Neural cell (in vitro differentiated cells): ENCODE results near the gene IGF2BP3. TPM values are rescaled to one million over a fixed set of nuclear protein-coding genes. Genes with fewer than 3 reads are reported as not detected.

Experiments used
- H2AFZ ChIP-seq: fragments of 200-600, 300-800 bp; sonication (generic), shearing (Covaris generic); 2 replicates; pipeline ENCODE4 v1.6.0; 2014; ENCODE audit warnings: low read depth, mild to moderate bottlenecking, antibody characterized with exemption, low read length, moderate library complexity
- H3F3A ChIP-seq: fragments of 200-600 bp; shearing (Covaris generic); 2 replicates; pipeline ENCODE4 v1.6.1; 2016; ENCODE audit warnings: mild to moderate bottlenecking, moderate library complexity, mixed read lengths, antibody characterized with exemption, low read length; ENCODE audit not compliant: insufficient read depth, poor library complexity, severe bottlenecking
- H3K27ac ChIP-seq: fragments of 200-600, 300-800 bp; sonication (generic), shearing (Covaris generic); 2 replicates; pipeline ENCODE4 v1.5.1; 2014; ENCODE audit warnings: mild to moderate bottlenecking, low read length, moderate library complexity
- H3K27me3 ChIP-seq: fragments of 300-800, 200-600 bp; sonication (generic), shearing (Covaris generic); 2 replicates; pipeline ENCODE4 v1.6.0; 2014; ENCODE audit warnings: mild to moderate bottlenecking, low read depth, low read length, moderate library complexity; ENCODE audit not compliant: insufficient read depth
- H3K36me3 ChIP-seq: fragments of 300-800, 200-600 bp; sonication (generic), shearing (Covaris generic); 2 replicates; pipeline ENCODE4 v1.5.1; 2014; ENCODE audit warnings: mild to moderate bottlenecking, antibody characterized with exemption, low read length, moderate library complexity; ENCODE audit not compliant: insufficient read depth
- H3K4me2 ChIP-seq: fragments of 300-800, 200-600 bp; sonication (generic), shearing (Covaris generic); 2 replicates; pipeline ENCODE4 v1.6.0; 2014; ENCODE audit warnings: mild to moderate bottlenecking, low read length
- H3K4me3 ChIP-seq: fragments of 300-800, 200-600 bp; sonication (generic), shearing (Covaris generic); 2 replicates; pipeline ENCODE4 v1.5.1; 2014; ENCODE audit warnings: mild to moderate bottlenecking, low read length, moderate library complexity
- H3K79me2 ChIP-seq: fragments of 200-600 bp; shearing (Covaris generic); replicated peaks from 2 replicates; pipeline ENCODE4 v1.6.0; 2014; ENCODE audit warnings: mild to moderate bottlenecking, low read length, moderate library complexity; ENCODE audit not compliant: insufficient read depth
- H3K9ac ChIP-seq: fragments of 300-800, 200-600 bp; sonication (generic), shearing (Covaris generic); 2 replicates; pipeline ENCODE4 v1.6.1; 2016; ENCODE audit warnings: mild to moderate bottlenecking, low read length, mixed read lengths
- H3K9me2 ChIP-seq: fragments of 200-600 bp; shearing (Covaris generic); 2 replicates; pipeline ENCODE4 v1.6.1; 2016; ENCODE audit warnings: mild to moderate bottlenecking, low read length, mixed read lengths; ENCODE audit not compliant: insufficient read depth
- H3K9me3 ChIP-seq: fragments of 200-600, 300-800 bp; sonication (generic), shearing (Covaris generic); 2 replicates; pipeline ENCODE4 v1.6.1; 2016; ENCODE audit warnings: mild to moderate bottlenecking, mixed run types, low read length, moderate library complexity, mixed read lengths
- H4K20me1 ChIP-seq: fragments of 200-600 bp; shearing (Covaris generic); 2 replicates; pipeline ENCODE4 v1.6.1; 2016; ENCODE audit warnings: mild to moderate bottlenecking, mixed run types; ENCODE audit not compliant: insufficient read depth
- CTCF ChIP-seq: fragments of 450-650 bp; IDR thresholded peaks from 2 replicates; pipeline ENCODE4 v1.5.1; 2014; ENCODE audit warnings: antibody characterized with exemption, mild to moderate bottlenecking, moderate library complexity; ENCODE audit not compliant: poor library complexity, severe bottlenecking
- EP300 ChIP-seq: fragments of 450-650 bp; conservative IDR thresholded peaks from 2 replicates; pipeline ENCODE4 v1.6.1; 2014; ENCODE audit warnings: antibody characterized with exemption, mild to moderate bottlenecking, moderate library complexity; ENCODE audit not compliant: poor library complexity, severe bottlenecking
- EZH2 ChIP-seq: fragments of 200-600, 300-800 bp; shearing (Covaris generic), sonication (generic); IDR thresholded peaks from 2 replicates; pipeline ENCODE4 v1.6.1; 2014; ENCODE audit warnings: antibody characterized with exemption, low read length, borderline replicate concordance, mild to moderate bottlenecking; ENCODE audit not compliant: insufficient read depth, poor library complexity, severe bottlenecking
- MXI1 ChIP-seq: fragments of 450-650 bp; conservative IDR thresholded peaks from 2 replicates; pipeline ENCODE4 v1.6.1; 2014; ENCODE audit warnings: antibody characterized with exemption, mild to moderate bottlenecking; ENCODE audit not compliant: poor library complexity, severe bottlenecking
- POLR2AphosphoS5 ChIP-seq: IDR thresholded peaks from 2 replicates; pipeline ENCODE4 v1.6.1; 2012
- RAD21 ChIP-seq: fragments of 450-650 bp; conservative IDR thresholded peaks from 2 replicates; pipeline ENCODE4 v1.6.1; 2014; ENCODE audit warnings: antibody characterized with exemption, mild to moderate bottlenecking, moderate library complexity
- SMC3 ChIP-seq: fragments of 450-650 bp; conservative IDR thresholded peaks from 2 replicates; pipeline ENCODE4 v1.6.1; 2014; ENCODE audit warnings: antibody characterized with exemption, mild to moderate bottlenecking, moderate library complexity; ENCODE audit not compliant: poor library complexity
- TAF1 ChIP-seq: IDR thresholded peaks from 2 replicates; pipeline ENCODE4 v1.6.1; 2012; ENCODE audit warnings: low read depth
- polyA plus RNA-seq: library from polyadenylated mRNA; depleted of rRNA; stranded (reverse); fragments of >200 nt; gene quantifications from 2 replicates; pipeline ENCODE4 v1.2.3, GENCODE V29; 2014
- TF ChIP-seq, protein P1 (sequence below): IDR thresholded peaks from 2 replicates; pipeline ENCODE4 v1.6.1; 2012; ENCODE audit warnings: borderline replicate concordance

IGF2BP3 gene
- polyA plus RNA-seq, 1 donor from 2014 or later, result 29.6 TPM

- H3K79me2 ChIP-seq, result peaks cover 63% of the 10 kb centered on the region
- H3K4me2 ChIP-seq, result no peak overlapping the region
- peaks cover 7% of the 10 kb centered on the region for H3F3A ChIP-seq
- no peak overlapping the region for H3K9ac ChIP-seq
- H3K27ac ChIP-seq, result no peak overlapping the region
- no peaks in the 10 kb centered on the region for H4K20me1 ChIP-seq
- no peak overlapping the region for H3K4me3 ChIP-seq
- no peaks in the 10 kb centered on the region for H3K36me3 ChIP-seq
- TF ChIP-seq TAF1, result no peak
- no peaks in the 10 kb centered on the region for H3K27me3 ChIP-seq
- no peaks in the 10 kb centered on the region for H3K9me2 ChIP-seq
- H2AFZ ChIP-seq, result no peak overlapping the region
- no peaks in the 10 kb centered on the region for H3K9me3 ChIP-seq
These were observed 6.2 kb upstream of the IGF2BP3 start for GRCh38 chr7:23476286-23477156.

GRCh38 chr7:23475576-23475839 is 5.2 kb upstream of the IGF2BP3 start:
- no peak overlapping the region for H3K4me2 ChIP-seq
- H2AFZ ChIP-seq, result no peak overlapping the region
- peaks cover 63% of the 10 kb centered on the region for H3K79me2 ChIP-seq

DNA sequence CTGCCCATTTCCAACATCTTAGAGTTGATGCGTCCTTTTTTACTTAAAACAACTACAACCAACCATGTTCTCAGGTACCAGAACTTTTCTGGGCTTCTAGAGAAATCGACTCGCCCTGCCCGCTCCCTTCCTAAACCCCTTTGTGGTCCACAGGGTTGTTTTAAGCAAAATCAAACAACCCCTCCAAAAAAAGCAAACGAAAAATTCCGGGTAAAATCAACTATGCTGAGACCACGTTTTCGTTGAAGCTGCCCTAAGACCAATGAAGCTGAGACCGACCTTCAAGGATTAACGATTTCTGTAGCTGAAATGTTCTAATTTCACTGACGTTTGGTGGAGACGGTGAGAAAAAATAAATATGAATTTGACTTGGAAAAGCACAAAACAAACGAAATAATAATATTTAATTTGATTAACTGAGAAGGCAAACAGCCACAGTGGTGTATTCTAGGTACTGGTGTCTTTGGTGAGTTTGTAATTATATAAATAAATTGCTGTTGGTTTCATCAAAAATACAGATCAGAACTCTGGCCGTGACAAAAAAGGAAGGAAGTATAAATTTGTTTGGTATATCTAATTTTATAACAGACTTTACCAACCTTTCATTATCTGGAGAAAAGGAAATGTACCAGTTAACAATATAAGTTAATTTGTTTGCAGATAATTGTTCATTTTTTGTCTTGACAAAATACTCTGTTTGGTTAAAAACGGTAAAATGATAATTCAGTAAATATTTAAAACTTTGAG is 4.7 kb upstream of the IGF2BP3 start:
- Histone ChIP-seq H3K4me2 (peak overlapping the region; percentile 90), H3K4me3 (peak overlapping the region; percentile 85), H3K27me3 (no peaks in the 10 kb centered on the region), H3K36me3 (no peaks in the 10 kb centered on the region), H3K9me2 (no peaks in the 10 kb centered on the region), H3F3A (peaks cover 16% of the 10 kb centered on the region), H3K9ac (no peak overlapping the region), H3K79me2 (peaks cover 65% of the 10 kb centered on the region), H4K20me1 (no peaks in the 10 kb centered on the region), H3K9me3 (no peaks in the 10 kb centered on the region), H2AFZ (peak overlapping the region; percentile 40), H3K27ac (no peak overlapping the region)
- no peak for TF ChIP-seq CTCF
- TF ChIP-seq MXI1, result no peak
- TF ChIP-seq EP300, result no peak
- TF ChIP-seq EZH2, result no peak
- TF ChIP-seq RAD21, result no peak
- TF ChIP-seq, protein P1, sequence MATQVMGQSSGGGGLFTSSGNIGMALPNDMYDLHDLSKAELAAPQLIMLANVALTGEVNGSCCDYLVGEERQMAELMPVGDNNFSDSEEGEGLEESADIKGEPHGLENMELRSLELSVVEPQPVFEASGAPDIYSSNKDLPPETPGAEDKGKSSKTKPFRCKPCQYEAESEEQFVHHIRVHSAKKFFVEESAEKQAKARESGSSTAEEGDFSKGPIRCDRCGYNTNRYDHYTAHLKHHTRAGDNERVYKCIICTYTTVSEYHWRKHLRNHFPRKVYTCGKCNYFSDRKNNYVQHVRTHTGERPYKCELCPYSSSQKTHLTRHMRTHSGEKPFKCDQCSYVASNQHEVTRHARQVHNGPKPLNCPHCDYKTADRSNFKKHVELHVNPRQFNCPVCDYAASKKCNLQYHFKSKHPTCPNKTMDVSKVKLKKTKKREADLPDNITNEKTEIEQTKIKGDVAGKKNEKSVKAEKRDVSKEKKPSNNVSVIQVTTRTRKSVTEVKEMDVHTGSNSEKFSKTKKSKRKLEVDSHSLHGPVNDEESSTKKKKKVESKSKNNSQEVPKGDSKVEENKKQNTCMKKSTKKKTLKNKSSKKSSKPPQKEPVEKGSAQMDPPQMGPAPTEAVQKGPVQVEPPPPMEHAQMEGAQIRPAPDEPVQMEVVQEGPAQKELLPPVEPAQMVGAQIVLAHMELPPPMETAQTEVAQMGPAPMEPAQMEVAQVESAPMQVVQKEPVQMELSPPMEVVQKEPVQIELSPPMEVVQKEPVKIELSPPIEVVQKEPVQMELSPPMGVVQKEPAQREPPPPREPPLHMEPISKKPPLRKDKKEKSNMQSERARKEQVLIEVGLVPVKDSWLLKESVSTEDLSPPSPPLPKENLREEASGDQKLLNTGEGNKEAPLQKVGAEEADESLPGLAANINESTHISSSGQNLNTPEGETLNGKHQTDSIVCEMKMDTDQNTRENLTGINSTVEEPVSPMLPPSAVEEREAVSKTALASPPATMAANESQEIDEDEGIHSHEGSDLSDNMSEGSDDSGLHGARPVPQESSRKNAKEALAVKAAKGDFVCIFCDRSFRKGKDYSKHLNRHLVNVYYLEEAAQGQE, result no peak
- TF ChIP-seq SMC3, result no peak
- no peak for TF ChIP-seq TAF1
- no peak for TF ChIP-seq POLR2AphosphoS5

More at GRCh38 chr7:23475576-23475839, 5.2 kb upstream of the IGF2BP3 start:
- TF ChIP-seq SMC3 (no peak), EP300 (no peak), RAD21 (no peak)
- H3K36me3 ChIP-seq, result no peaks in the 10 kb centered on the region
- H3K9ac ChIP-seq, result no peak overlapping the region
- H3K27ac ChIP-seq, result no peak overlapping the region
- no peaks in the 10 kb centered on the region for H4K20me1 ChIP-seq
- no peaks in the 10 kb centered on the region for H3K9me3 ChIP-seq
- no peaks in the 10 kb centered on the region for H3K27me3 ChIP-seq
- no peaks in the 10 kb centered on the region for H3K9me2 ChIP-seq
- H3K4me3 ChIP-seq, result no peak overlapping the region
- H3F3A ChIP-seq, result peaks cover 11% of the 10 kb centered on the region
